ENCODE measurements around the gene CACNA1E. TPM values are rescaled to one million over a fixed set of nuclear protein-coding genes. Genes with fewer than 3 reads are reported as not detected.

The CACNA1E gene
- total and polyA plus RNA-seq, 2 donors (not counting 1 experiment from before 2014, with no cell fraction given): 0.37 to 0.40 TPM

GRCh38 chr1:181801617-181802016, 318.3 kb downstream of the CACNA1E start:
- Histone ChIP-seq H3K9me3 (ENCODE audit: control extremely low read depth in 1 of 3, control insufficient read depth in 2 of 3, insufficient read depth in 1 of 3, low read length in 2 of 3) (peaks cover 0 to 1% (median 0%) of the 10 kb centered on the region in 3 donors), H2AFZ (ENCODE audit: insufficient read depth, low read depth, low read length, poor library complexity, severe bottlenecking) (no peak overlapping the region), H3K79me2 (ENCODE audit: control insufficient read depth, insufficient read depth, low read length) (no peaks in the 10 kb centered on the region), H3K36me3 (replicated peaks in 1 of 2; ENCODE audit: control extremely low read depth in 1 of 2, control insufficient read depth in 1 of 2, extremely low read depth in 1 of 2, insufficient read depth in 2 of 2, low read length in 1 of 2) (no peaks in the 10 kb centered on the region), H3K4me2 (replicated peaks; ENCODE audit: low read depth, low read length, poor library complexity, severe bottlenecking) (no peak overlapping the region), H3K4me1 (ENCODE audit: control insufficient read depth in 2 of 2, insufficient read depth in 2 of 2, low read length in 2 of 2) (no peaks in the 10 kb centered on the region), H4K20me1 (ENCODE audit: control insufficient read depth, insufficient read depth, low read length, poor library complexity, severe bottlenecking) (no peaks in the 10 kb centered on the region), H3K9ac (ENCODE audit: low read length) (no peak overlapping the region), H3K27me3 (replicated peaks in 1 of 4; ENCODE audit: control extremely low read depth in 1 of 4, control insufficient read depth in 3 of 4, insufficient read depth in 4 of 4, low read length in 3 of 4) (no peaks in the 10 kb centered on the region), H3K4me3 (ENCODE audit: control extremely low read depth in 1 of 5, extremely low read depth in 1 of 5, insufficient read depth in 1 of 5, low read depth in 2 of 5, low read length in 4 of 5) (no peak overlapping the region), H3K27ac (ENCODE audit: low read length in 2 of 2) (no peak overlapping the region)
- intact Hi-C loops (cut with micrococcal nuclease): no loop called here
- Mint-ChIP-seq H3K9me3 (ENCODE audit: insufficient read depth) (peaks cover under 1% of the 10 kb centered on the region), H3K4me3 (no peak overlapping the region), H3K27me3 (peaks cover 4% of the 10 kb centered on the region), H3K27ac (no peak overlapping the region), H3K4me1 (no peaks in the 10 kb centered on the region)
- POLR2A ChIA-PET: no interaction called here
- CTCF ChIA-PET: no interaction called here
- no CpG with 5 or more reads among the region's 1 CpG for WGBS (ENCODE audit: insufficient coverage)
- no peak for TF ChIP-seq EZH2 (IDR thresholded peaks at IDR 0.05; ENCODE audit: borderline replicate concordance, insufficient read depth, low read depth, low read length, poor library complexity, severe bottlenecking)
- no peak for TF ChIP-seq CTCF (IDR thresholded peaks at IDR 0.05)
- DNase-seq (no peak), ATAC-seq (ENCODE audit: low read depth) (no peak)

- no peak overlapping the region for H3K4me3 Mint-ChIP-seq
- no CpG with 5 or more reads among the region's 3 CpGs for WGBS (ENCODE audit: insufficient coverage)
- no peak for ATAC-seq (ENCODE audit: low read depth)
- no peak for TF ChIP-seq CTCF (IDR thresholded peaks at IDR 0.05)
- no peak for TF ChIP-seq EZH2 (IDR thresholded peaks at IDR 0.05; ENCODE audit: borderline replicate concordance, insufficient read depth, low read depth, low read length, poor library complexity, severe bottlenecking)
- Histone ChIP-seq H3K27me3 (replicated peaks in 1 of 4; ENCODE audit: control extremely low read depth in 1 of 4, control insufficient read depth in 3 of 4, insufficient read depth in 4 of 4, low read length in 3 of 4) (no peaks in the 10 kb centered on the region), H2AFZ (ENCODE audit: insufficient read depth, low read depth, low read length, poor library complexity, severe bottlenecking) (no peak overlapping the region), H3K9ac (ENCODE audit: low read length) (no peak overlapping the region), H3K4me2 (replicated peaks; ENCODE audit: low read depth, low read length, poor library complexity, severe bottlenecking) (no peak overlapping the region), H3K27ac (ENCODE audit: low read length in 2 of 2) (no peak overlapping the region), H3K9me3 (ENCODE audit: control extremely low read depth in 1 of 3, control insufficient read depth in 2 of 3, insufficient read depth in 1 of 3, low read length in 2 of 3) (no peaks in the 10 kb centered on the region), H3K36me3 (replicated peaks in 1 of 2; ENCODE audit: control extremely low read depth in 1 of 2, control insufficient read depth in 1 of 2, extremely low read depth in 1 of 2, insufficient read depth in 2 of 2, low read length in 1 of 2) (no peaks in the 10 kb centered on the region), H3K4me1 (ENCODE audit: control insufficient read depth in 2 of 2, insufficient read depth in 2 of 2, low read length in 2 of 2) (no peaks in the 10 kb centered on the region), H3K79me2 (ENCODE audit: control insufficient read depth, insufficient read depth, low read length) (no peaks in the 10 kb centered on the region), H3K4me3 (ENCODE audit: control extremely low read depth in 1 of 5, extremely low read depth in 1 of 5, insufficient read depth in 1 of 5, low read depth in 2 of 5, low read length in 4 of 5) (no peak overlapping the region), H4K20me1 (ENCODE audit: control insufficient read depth, insufficient read depth, low read length, poor library complexity, severe bottlenecking) (no peaks in the 10 kb centered on the region)
- no peaks in the 10 kb centered on the region for H3K9me3 Mint-ChIP-seq (ENCODE audit: insufficient read depth)
- no peaks in the 10 kb centered on the region for H3K4me1 Mint-ChIP-seq
- DNase-seq: no peak
- POLR2A ChIA-PET: no interaction called here
- CTCF ChIA-PET: no interaction called here
- intact Hi-C loops (cut with micrococcal nuclease): no loop called here
- no peak overlapping the region for H3K27ac Mint-ChIP-seq
- H3K27me3 Mint-ChIP-seq: peaks cover 4% of the 10 kb centered on the region
These were observed 319.1 kb downstream of the CACNA1E start for GRCh38 chr1:181802466-181802865.
